ENCODE measurements around the gene AFF1. TPM values are rescaled to one million over a fixed set of nuclear protein-coding genes. Genes with fewer than 3 reads are reported as not detected.
A peak's percentile ranks its signal among the peaks of the same experiment; 100 is the strongest.

AFF1 gene
- total RNA-seq, 6 experiments from 2014 or later: 23.8 to 39.6 (median 34.9) TPM

- DNase-seq (no peak), ATAC-seq (peak in 1 of 4 donors; percentile 6)
- Histone ChIP-seq H3K9me3 (no peaks in the 10 kb centered on the region), H3K27ac (peak overlapping the region in 1 of 3 donors; percentile 52), H3K4me1 (peaks cover 0 to 29% (median 12%) of the 10 kb centered on the region in 4 donors), H3K4me3 (no peak overlapping the region), H3K27me3 (no peaks in the 10 kb centered on the region), H3K36me3 (peaks cover 0 to 33% (median 9%) of the 10 kb centered on the region in 4 donors)
- 56% methylated on average over 4 of the region's 4 CpGs for WGBS (ENCODE audit: insufficient coverage, low coverage, low lambda C conversion rate, missing lambda C conversion rate)
- intact Hi-C loops (cut with DNase I): no loop called here
- no peak for TF ChIP-seq POLR2A (IDR thresholded peaks at IDR 0.05)
- TF ChIP-seq CTCF (IDR thresholded peaks at IDR 0.05): no peak
Observed at GRCh38 chr4:87122252-87122651, 187.4 kb downstream of the AFF1 start.

- Histone ChIP-seq H3K4me1 (peaks cover 0 to 22% (median 10%) of the 10 kb centered on the region in 4 donors), H3K36me3 (peaks cover 0 to 58% (median 19%) of the 10 kb centered on the region in 4 donors), H3K9me3 (no peaks in the 10 kb centered on the region), H3K27me3 (no peaks in the 10 kb centered on the region), H3K4me3 (no peak overlapping the region), H3K27ac (no peak overlapping the region)
- DNase-seq: no peak
- intact Hi-C loops (cut with DNase I): no loop called here
- 80% methylated on average over 4 of the region's 9 CpGs for WGBS (ENCODE audit: insufficient coverage, low coverage, low lambda C conversion rate, missing lambda C conversion rate)
- TF ChIP-seq POLR2A (IDR thresholded peaks at IDR 0.05): no peak
- TF ChIP-seq CTCF (IDR thresholded peaks at IDR 0.05): no peak
- no peak for ATAC-seq
Observed at GRCh38 chr4:87126056-87126455, 191.2 kb downstream of the AFF1 start.

- no peak for DNase-seq
- Histone ChIP-seq H3K27ac (no peak overlapping the region), H3K4me1 (peaks cover 0 to 8% (median 3%) of the 10 kb centered on the region in 4 donors), H3K27me3 (no peaks in the 10 kb centered on the region), H3K9me3 (no peaks in the 10 kb centered on the region), H3K4me3 (no peak overlapping the region), H3K36me3 (peaks cover 0 to 79% (median 25%) of the 10 kb centered on the region in 4 donors)
- intact Hi-C loops (cut with DNase I): no loop called here
- ATAC-seq: no peak
- TF ChIP-seq POLR2A (IDR thresholded peaks at IDR 0.05) (no peak), CTCF (IDR thresholded peaks at IDR 0.05) (no peak)
- WGBS (ENCODE audit: insufficient coverage, low coverage, low lambda C conversion rate, missing lambda C conversion rate): 64% methylated on average over 2 of the region's 2 CpGs
Observed at GRCh38 chr4:87128006-87128705, 193.3 kb downstream of the AFF1 start.

- H3K36me3 ChIP-seq: peaks cover 0 to 93% (median 37%) of the 10 kb centered on the region in 4 donors
- no peak for DNase-seq
- peaks cover 0 to 8% (median 3%) of the 10 kb centered on the region in 4 donors for H3K4me1 ChIP-seq
- H3K4me3 ChIP-seq: no peak overlapping the region
- TF ChIP-seq CTCF (IDR thresholded peaks at IDR 0.05) (no peak), POLR2A (IDR thresholded peaks at IDR 0.05) (no peak)
- WGBS (ENCODE audit: insufficient coverage, low coverage, low lambda C conversion rate, missing lambda C conversion rate): 100% methylated on average over 6 of the region's 6 CpGs
- H3K27me3 ChIP-seq: no peaks in the 10 kb centered on the region
- ATAC-seq: no peak
- intact Hi-C loops (cut with DNase I): no loop called here
- H3K9me3 ChIP-seq: no peaks in the 10 kb centered on the region
- H3K27ac ChIP-seq: no peak overlapping the region
Observed at GRCh38 chr4:87129681-87130080, 194.9 kb downstream of the AFF1 start.
